Measurements from ENCODE around the gene RAF1. TPM values are rescaled to one million over a fixed set of nuclear protein-coding genes. Genes with fewer than 3 reads are reported as not detected.

The RAF1 gene
- total and polyA plus RNA-seq, 2 donors (not counting 1 experiment from before 2014, with no cell fraction given): 84.3 to 126 TPM

- intact Hi-C loops (cut with micrococcal nuclease): no loop called here
- Histone ChIP-seq H3K9me3 (ENCODE audit: control extremely low read depth in 1 of 3, control insufficient read depth in 2 of 3, insufficient read depth in 1 of 3, low read length in 2 of 3) (peaks cover 0 to 3% (median 0%) of the 10 kb centered on the region in 3 donors), H3K27ac (ENCODE audit: low read length in 2 of 2) (no peak overlapping the region), H3K9ac (ENCODE audit: low read length) (no peak overlapping the region), H3K4me3 (ENCODE audit: control extremely low read depth in 1 of 5, extremely low read depth in 1 of 5, insufficient read depth in 1 of 5, low read depth in 2 of 5, low read length in 4 of 5) (no peak overlapping the region), H3K79me2 (ENCODE audit: control insufficient read depth, insufficient read depth, low read length) (no peaks in the 10 kb centered on the region), H2AFZ (ENCODE audit: insufficient read depth, low read depth, low read length, poor library complexity, severe bottlenecking) (no peak overlapping the region), H3K4me2 (replicated peaks; ENCODE audit: low read depth, low read length, poor library complexity, severe bottlenecking) (no peak overlapping the region), H3K4me1 (ENCODE audit: control insufficient read depth in 2 of 2, insufficient read depth in 2 of 2, low read length in 2 of 2) (no peaks in the 10 kb centered on the region), H3K36me3 (replicated peaks in 1 of 2; ENCODE audit: control extremely low read depth in 1 of 2, control insufficient read depth in 1 of 2, extremely low read depth in 1 of 2, insufficient read depth in 2 of 2, low read length in 1 of 2) (no peaks in the 10 kb centered on the region), H3K27me3 (replicated peaks in 1 of 4; ENCODE audit: control extremely low read depth in 1 of 4, control insufficient read depth in 3 of 4, insufficient read depth in 4 of 4, low read length in 3 of 4) (no peaks in the 10 kb centered on the region), H4K20me1 (ENCODE audit: control insufficient read depth, insufficient read depth, low read length, poor library complexity, severe bottlenecking) (no peaks in the 10 kb centered on the region)
- TF ChIP-seq EZH2 (IDR thresholded peaks at IDR 0.05; ENCODE audit: borderline replicate concordance, insufficient read depth, low read depth, low read length, poor library complexity, severe bottlenecking): no peak
- TF ChIP-seq, protein P1, sequence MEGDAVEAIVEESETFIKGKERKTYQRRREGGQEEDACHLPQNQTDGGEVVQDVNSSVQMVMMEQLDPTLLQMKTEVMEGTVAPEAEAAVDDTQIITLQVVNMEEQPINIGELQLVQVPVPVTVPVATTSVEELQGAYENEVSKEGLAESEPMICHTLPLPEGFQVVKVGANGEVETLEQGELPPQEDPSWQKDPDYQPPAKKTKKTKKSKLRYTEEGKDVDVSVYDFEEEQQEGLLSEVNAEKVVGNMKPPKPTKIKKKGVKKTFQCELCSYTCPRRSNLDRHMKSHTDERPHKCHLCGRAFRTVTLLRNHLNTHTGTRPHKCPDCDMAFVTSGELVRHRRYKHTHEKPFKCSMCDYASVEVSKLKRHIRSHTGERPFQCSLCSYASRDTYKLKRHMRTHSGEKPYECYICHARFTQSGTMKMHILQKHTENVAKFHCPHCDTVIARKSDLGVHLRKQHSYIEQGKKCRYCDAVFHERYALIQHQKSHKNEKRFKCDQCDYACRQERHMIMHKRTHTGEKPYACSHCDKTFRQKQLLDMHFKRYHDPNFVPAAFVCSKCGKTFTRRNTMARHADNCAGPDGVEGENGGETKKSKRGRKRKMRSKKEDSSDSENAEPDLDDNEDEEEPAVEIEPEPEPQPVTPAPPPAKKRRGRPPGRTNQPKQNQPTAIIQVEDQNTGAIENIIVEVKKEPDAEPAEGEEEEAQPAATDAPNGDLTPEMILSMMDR (IDR thresholded peaks at IDR 0.05): no peak
- Mint-ChIP-seq H3K9me3 (ENCODE audit: insufficient read depth) (no peaks in the 10 kb centered on the region), H3K27ac (no peak overlapping the region), H3K4me3 (no peak overlapping the region), H3K4me1 (no peaks in the 10 kb centered on the region), H3K27me3 (peaks cover under 1% of the 10 kb centered on the region)
- CTCF ChIA-PET: no interaction called here
- ATAC-seq (ENCODE audit: low read depth): no peak
- WGBS (ENCODE audit: insufficient coverage): 100% methylated on average over 3 of the region's 10 CpGs
- POLR2A ChIA-PET: no interaction called here
- DNase-seq: no peak
Measured at GRCh38 chr3:12670365-12671119, 6.6 kb upstream of the RAF1 start.

DNA sequence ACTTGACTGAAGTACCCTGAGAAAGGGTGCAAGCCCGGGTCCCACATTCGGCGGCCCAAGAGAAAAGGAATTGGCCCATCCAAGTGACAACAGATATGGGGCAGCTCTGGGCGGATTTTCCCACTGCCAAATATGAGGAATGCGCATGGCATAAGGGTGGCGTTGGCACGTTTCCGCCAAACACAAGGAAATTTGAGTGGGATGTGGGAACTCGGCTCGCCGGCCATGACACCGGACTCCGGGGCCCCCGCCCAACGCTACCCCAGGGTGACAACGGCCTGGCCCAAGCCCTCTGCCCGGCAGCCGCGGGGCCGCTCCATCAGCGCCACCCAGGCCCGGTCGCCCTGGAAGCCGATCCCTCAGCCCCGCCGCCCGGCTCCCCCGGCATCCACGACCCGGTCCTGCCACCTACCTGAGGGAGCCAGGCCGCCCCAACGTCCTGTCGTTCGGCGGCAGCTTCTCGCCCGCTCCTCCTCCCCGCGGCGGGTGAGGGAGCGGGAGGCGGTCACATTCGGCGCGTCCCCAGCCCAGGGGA lies 449 bp downstream of the RAF1 start:
- intact Hi-C loops (cut with micrococcal nuclease): loop anchor here (5.0 to 10.0 kb wide), 4 partner anchors 44 to 1991 kb away; partner anchors contain the start of genes CAND2, CCDC174, LSM3 and XPC
- POLR2A ChIA-PET: interaction anchor here (0.6 to 1.7 kb wide), 5 partner anchors 22 to 359 kb away, joined by 3 to 6 read pairs (median 5); partner anchors contain the start of gene RPL32
- H3K4me1 Mint-ChIP-seq: peaks cover 45% of the 10 kb centered on the region

More for the DNA sequence above, 449 bp downstream of the RAF1 start:
- H4K20me1 ChIP-seq (ENCODE audit: control insufficient read depth, insufficient read depth, low read length, poor library complexity, severe bottlenecking): no peaks in the 10 kb centered on the region
- DNase-seq (no peak), ATAC-seq (ENCODE audit: low read depth) (peak; percentile 56)
- H3K9me3 ChIP-seq (ENCODE audit: control extremely low read depth in 1 of 3, control insufficient read depth in 2 of 3, insufficient read depth in 1 of 3, low read length in 2 of 3): no peaks in the 10 kb centered on the region
- H3K27me3 ChIP-seq (replicated peaks in 1 of 4; ENCODE audit: control extremely low read depth in 1 of 4, control insufficient read depth in 3 of 4, insufficient read depth in 4 of 4, low read length in 3 of 4): no peaks in the 10 kb centered on the region
- Mint-ChIP-seq H3K4me3 (peak overlapping the region; percentile 99), H3K9me3 (ENCODE audit: insufficient read depth) (no peaks in the 10 kb centered on the region), H3K27ac (peak overlapping the region; percentile 99), H3K27me3 (no peaks in the 10 kb centered on the region)
- H3K79me2 ChIP-seq (ENCODE audit: control insufficient read depth, insufficient read depth, low read length): peaks cover 53% of the 10 kb centered on the region
- CTCF ChIA-PET: interaction anchor here (1.2 to 1.5 kb wide), 2 partner anchors 17 to 178 kb away, joined by 3 to 4 read pairs; partner anchors contain the start of gene RPL32
- peak overlapping the region; percentile 95 to 98 for H3K27ac ChIP-seq (ENCODE audit: low read length in 2 of 2)
- H3K9ac ChIP-seq (ENCODE audit: low read length): peak overlapping the region; percentile 99
- H2AFZ ChIP-seq (ENCODE audit: insufficient read depth, low read depth, low read length, poor library complexity, severe bottlenecking): peak overlapping the region; percentile 98
- TF ChIP-seq EZH2 (IDR thresholded peaks at IDR 0.05; ENCODE audit: borderline replicate concordance, insufficient read depth, low read depth, low read length, poor library complexity, severe bottlenecking): no peak
- TF ChIP-seq, protein P1 (IDR thresholded peaks at IDR 0.05): no peak
- under 1% methylated on average over 45 of the region's 45 CpGs for WGBS (ENCODE audit: insufficient coverage)
- H3K4me2 ChIP-seq (replicated peaks; ENCODE audit: low read depth, low read length, poor library complexity, severe bottlenecking): peak overlapping the region; percentile 86
- H3K36me3 ChIP-seq (replicated peaks in 1 of 2; ENCODE audit: control extremely low read depth in 1 of 2, control insufficient read depth in 1 of 2, extremely low read depth in 1 of 2, insufficient read depth in 2 of 2, low read length in 1 of 2): no peaks in the 10 kb centered on the region
- H3K4me1 ChIP-seq (ENCODE audit: control insufficient read depth in 2 of 2, insufficient read depth in 2 of 2, low read length in 2 of 2): peaks cover 32 to 33% of the 10 kb centered on the region in 2 donors
- H3K4me3 ChIP-seq (ENCODE audit: control extremely low read depth in 1 of 5, extremely low read depth in 1 of 5, insufficient read depth in 1 of 5, low read depth in 2 of 5, low read length in 4 of 5): peak overlapping the region; percentile 76 to 99 (median 85)

Measured in B cell (primary cell).